GM12864 (cell line): ENCODE measurements around the gene DNM1.

Experiments
- DNase-seq: peaks from one replicate; pipeline ENCODE4 v3.0.0-alpha.2; 2011; ENCODE audit warnings: low read depth
- H3K4me3 ChIP-seq: 2 replicates; pipeline ENCODE4 v1.5.1; 2011; ENCODE audit warnings: mild to moderate bottlenecking, low read depth, low read length, control low read depth
- CTCF ChIP-seq: IDR thresholded peaks from 2 replicates; pipeline ENCODE4 v1.5.1; 2011; ENCODE audit warnings: low read depth, mild to moderate bottlenecking, moderate library complexity, low read length, control low read depth, inconsistent platforms; ENCODE audit errors: missing control alignments

Gene DNM1

GRCh38 chr9:128282500-128282899 is 79.3 kb downstream of the DNM1 start:
- TF ChIP-seq CTCF, result no peak
- no peak overlapping the region for H3K4me3 ChIP-seq
- no peak for DNase-seq

GRCh38 chr9:128285033-128285784 is 82.0 kb downstream of the DNM1 start:
- no peak overlapping the region for H3K4me3 ChIP-seq
- no peak for TF ChIP-seq CTCF
- DNase-seq, result no peak

GRCh38 chr9:128286440-128286839 is 83.3 kb downstream of the DNM1 start:
- no peak overlapping the region for H3K4me3 ChIP-seq
- no peak for TF ChIP-seq CTCF
- DNase-seq, result no peak

- H3K4me3 ChIP-seq, result no peak overlapping the region
- TF ChIP-seq CTCF, result no peak
- no peak for DNase-seq
Measured at GRCh38 chr9:128288273-128289004, 85.3 kb downstream of the DNM1 start.

GRCh38 chr9:128292009-128292408 is 88.8 kb downstream of the DNM1 start:
- no peak for DNase-seq
- H3K4me3 ChIP-seq, result no peak overlapping the region
- TF ChIP-seq CTCF, result no peak

- no peak for TF ChIP-seq CTCF
- DNase-seq, result no peak
- H3K4me3 ChIP-seq, result no peak overlapping the region
Measured at GRCh38 chr9:128293091-128293490, 89.9 kb downstream of the DNM1 start.
